Measurements from ENCODE around the gene FCGR3B.
"Not testable (repeated sequence)": the region's sequence is repeated elsewhere in the genome, so short reads cannot be mapped to it uniquely, and the experiment has no call there.

The FCGR3B gene

GRCh38 chr1:161631076-161631475 is at the start of gene FCGR3B:
FCGR3B (minus strand) TSS chr1:161631176; CDS start chr1:161631094, 82 bp downstream.
- DNase-seq (ENCODE audit: low spot score): no peak

- DNase-seq (ENCODE audit: low spot score): no peak
Observed at GRCh38 chr1:161678500-161678899, 47.5 kb upstream of the FCGR3B start.

GRCh38 chr1:161676958-161677689 is 46.1 kb upstream of the FCGR3B start:
- peak; percentile 35 for DNase-seq (ENCODE audit: low spot score)

DNA sequence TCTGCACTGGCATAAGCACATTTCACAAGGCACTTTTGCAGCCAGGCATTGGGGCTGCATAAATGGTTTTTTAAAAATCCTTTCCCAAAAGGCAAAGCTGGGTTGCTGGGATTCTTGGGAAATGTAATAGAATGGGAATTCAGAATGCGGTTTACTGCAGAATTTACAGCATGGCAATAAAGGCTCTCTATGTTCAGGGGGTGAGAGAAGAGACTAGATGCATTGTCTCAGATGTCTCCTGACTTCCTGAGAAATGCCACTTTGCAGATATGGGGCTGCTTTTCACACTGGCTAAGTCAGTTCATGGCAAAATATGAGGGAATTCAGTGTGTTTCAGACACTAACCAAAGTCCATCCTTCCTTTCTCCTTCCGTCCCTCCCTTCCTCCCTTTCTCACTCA is 45.5 kb upstream of the FCGR3B start:
- peak; percentile 96 for DNase-seq (ENCODE audit: low spot score)

- DNase-seq (ENCODE audit: low spot score): not testable (repeated sequence)
Observed at GRCh38 chr1:161674908-161675307, 43.9 kb upstream of the FCGR3B start.

DNA sequence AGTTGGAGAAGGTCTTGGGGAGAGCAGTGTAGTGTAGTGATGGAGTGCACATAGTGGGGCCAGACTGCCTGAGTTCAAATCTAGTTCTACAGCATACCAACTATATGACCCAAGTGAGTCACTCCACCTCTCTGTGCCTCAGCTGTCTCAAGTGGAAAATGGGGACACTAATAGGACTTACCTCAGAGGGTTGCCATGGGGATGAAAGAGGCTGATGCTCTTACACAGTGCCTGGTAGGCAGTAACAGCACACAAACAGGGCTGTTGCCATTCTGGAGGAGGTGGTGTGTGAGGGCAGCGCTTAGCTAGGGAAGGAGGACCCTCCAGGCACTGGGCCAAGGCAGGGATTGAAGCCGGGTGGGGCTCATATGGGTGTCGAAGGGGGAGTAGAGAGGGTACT is 43.5 kb upstream of the FCGR3B start:
- DNase-seq (ENCODE audit: low spot score): not testable (repeated sequence)

GRCh38 chr1:161673437-161673836 is 42.5 kb upstream of the FCGR3B start:
- DNase-seq (ENCODE audit: low spot score): not testable (repeated sequence)

- DNase-seq (ENCODE audit: low spot score): not testable (repeated sequence)
Observed at GRCh38 chr1:161671045-161672020, 40.4 kb upstream of the FCGR3B start.

DNA sequence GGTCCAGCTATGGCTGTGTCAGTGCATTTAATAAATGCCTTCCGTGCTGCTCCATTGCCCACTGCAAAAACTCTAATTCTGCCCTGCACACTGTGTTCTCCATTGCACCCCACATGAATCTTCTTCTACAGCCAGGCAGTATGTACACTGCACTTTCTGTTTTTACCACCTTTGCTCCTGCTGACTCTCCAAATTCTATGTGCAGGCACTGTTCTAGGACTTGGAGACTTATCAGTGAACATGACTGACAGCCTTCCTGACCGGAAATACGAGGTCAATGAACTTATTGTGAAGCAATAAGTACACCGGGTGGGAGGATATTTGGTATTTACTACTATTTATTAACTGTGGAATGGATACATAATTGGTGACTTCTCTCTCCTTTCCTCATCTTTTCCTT is 33.7 kb upstream of the FCGR3B start:
- DNase-seq (ENCODE audit: low spot score): not testable (repeated sequence)

- not testable (repeated sequence) for DNase-seq (ENCODE audit: low spot score)
Observed at GRCh38 chr1:161663569-161663968, 32.6 kb upstream of the FCGR3B start.

DNA sequence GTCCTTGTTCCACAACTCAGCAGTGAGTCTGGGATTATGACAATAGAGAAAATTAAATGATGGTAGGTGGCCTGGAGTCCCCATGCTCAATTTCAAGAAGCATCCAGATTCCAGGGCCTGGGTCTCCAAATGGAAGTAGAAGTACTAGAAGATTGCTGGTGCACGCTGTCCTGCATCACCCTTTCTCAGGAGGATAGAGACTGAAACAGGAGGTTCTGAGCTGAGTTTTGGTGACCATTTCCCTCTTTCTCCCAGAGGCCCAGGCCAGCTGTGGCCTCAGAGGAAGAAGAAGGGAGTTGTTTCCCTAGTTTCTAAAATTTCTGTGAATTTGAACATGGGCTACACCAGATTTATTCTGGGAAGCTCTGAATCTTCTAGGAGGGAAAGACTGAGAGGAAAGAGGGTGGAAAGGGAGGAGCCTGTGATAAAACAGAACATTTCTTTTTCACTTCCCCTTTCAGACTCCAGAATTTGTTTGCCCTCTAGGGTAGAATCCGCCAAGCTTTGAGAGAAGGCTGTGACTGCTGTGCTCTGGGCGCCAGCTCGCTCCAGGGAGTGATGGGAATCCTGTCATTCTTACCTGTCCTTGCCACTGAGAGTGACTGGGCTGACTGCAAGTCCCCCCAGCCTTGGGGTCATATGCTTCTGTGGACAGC is 31.8 kb upstream of the FCGR3B start, which contains the start of gene FCGR2B:
Gene FCGR2B, plus strand, starts transcription at position 460 of the 656 bp plus-strand sequence. Its CDS starts 99 bp downstream, at position 559.
- DNase-seq (ENCODE audit: low spot score): not testable (repeated sequence)

DNA sequence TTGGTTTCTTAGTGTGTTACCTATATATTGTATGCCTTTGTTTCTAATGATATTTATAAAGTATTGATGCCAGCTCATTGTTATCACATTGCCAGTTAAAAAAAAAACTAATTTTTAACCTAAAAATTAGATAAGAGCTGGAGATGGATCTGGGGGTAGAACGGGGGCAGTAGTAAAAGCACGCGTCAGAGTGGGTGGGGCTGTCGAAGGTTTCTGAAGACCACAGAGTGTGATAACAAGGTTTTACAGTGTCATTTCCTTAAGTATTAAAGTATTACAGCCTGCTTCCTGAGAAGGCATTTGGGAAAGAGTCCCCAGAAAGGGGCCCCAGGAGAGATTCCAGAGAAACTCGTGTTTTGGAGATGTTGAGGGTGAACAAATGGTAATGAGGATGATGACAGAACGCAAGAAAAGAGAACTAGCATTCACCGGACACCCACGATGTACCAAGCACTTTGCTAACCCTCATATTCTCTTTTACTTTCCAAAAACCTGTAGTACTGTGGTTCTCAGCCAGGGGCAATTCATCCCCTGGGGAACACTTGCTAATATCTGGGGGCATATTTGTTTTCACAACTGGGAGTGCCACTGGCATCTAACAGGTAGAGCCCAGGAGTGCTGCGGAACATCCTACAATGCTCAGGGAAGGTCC is 30.8 kb upstream of the FCGR3B start:
- not testable (repeated sequence) for DNase-seq (ENCODE audit: low spot score)

GRCh38 chr1:161658524-161658923 is 27.5 kb upstream of the FCGR3B start:
- DNase-seq (ENCODE audit: low spot score): not testable (repeated sequence)

DNA sequence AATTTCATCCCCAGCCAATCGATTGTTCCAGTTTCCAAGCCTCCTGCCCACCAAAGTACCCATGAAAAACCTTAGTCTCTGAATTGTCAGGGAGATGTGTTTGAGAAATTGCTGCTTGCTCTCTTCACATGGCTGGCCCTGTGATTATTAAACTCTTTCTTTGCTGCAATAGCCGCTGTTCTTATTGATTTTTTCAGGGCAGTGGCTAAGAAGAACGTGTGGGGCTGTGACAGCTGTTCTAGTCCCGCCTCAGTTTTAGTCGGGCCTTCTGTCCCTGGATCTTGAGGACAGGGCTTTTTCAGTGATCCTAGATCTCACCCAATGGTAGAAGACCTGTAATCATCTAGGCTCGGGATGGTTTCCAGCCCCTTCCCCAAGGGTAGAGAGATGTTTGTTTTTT is 23.0 kb upstream of the FCGR3B start:
- not testable (repeated sequence) for DNase-seq (ENCODE audit: low spot score)

- not testable (repeated sequence) for DNase-seq (ENCODE audit: low spot score)
Observed at GRCh38 chr1:161653541-161653940, 22.6 kb upstream of the FCGR3B start.

DNA sequence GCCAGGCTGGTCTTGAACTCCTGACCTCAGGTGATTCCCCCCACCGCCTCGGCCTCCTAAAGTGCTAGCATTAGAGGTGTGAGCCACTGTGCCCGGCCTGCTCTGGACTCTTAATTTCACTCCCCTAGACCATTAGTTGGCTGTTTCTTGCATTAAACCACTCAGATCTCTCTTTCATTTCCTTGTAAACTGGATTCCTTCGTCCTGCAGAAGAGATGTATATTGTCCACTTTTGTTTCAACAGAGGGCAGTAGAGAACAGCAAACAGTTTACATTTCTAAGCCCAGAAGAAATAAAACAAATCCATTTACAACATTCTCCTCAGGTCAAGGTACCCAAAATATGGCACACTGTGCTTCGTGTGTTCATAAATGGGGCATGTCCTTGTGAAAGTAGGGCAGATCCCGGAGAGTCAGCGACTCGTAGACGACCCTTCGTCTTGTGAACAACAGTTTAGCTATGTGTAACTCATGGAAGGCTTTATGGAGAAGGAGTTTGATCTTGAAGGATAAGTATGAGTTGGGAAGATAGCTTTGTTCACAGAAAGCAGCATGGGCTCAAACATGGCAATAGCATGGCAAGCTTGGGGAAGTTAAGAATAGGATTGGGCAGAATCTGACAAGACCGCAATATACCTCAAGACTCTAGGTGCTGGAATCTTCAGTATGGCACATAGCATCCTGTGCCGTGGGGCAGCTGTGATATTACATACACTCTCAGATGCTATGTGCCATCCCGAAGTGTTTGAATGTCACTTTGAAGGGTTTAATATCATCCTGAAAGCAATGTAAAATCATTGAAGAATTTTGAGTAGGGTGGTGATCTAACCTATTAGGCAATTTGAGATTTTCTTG is 16.8 kb upstream of the FCGR3B start:
- peak; percentile 8 for DNase-seq (ENCODE audit: low spot score)

GRCh38 chr1:161644855-161645254 is 13.9 kb upstream of the FCGR3B start:
- not testable (repeated sequence) for DNase-seq (ENCODE audit: low spot score)

GRCh38 chr1:161643481-161644208 is 12.7 kb upstream of the FCGR3B start:
- not testable (repeated sequence) for DNase-seq (ENCODE audit: low spot score)

- not testable (repeated sequence) for DNase-seq (ENCODE audit: low spot score)
Observed at GRCh38 chr1:161642697-161643096, 11.7 kb upstream of the FCGR3B start.

- DNase-seq (ENCODE audit: low spot score): not testable (repeated sequence)
Observed at GRCh38 chr1:161639203-161639602, 8.2 kb upstream of the FCGR3B start.
